ENCODE measurements around the gene TMEM123. TPM values are rescaled to one million over a fixed set of nuclear protein-coding genes. Genes with fewer than 3 reads are reported as not detected.

TMEM123 gene
- total RNA-seq = 100 to 1,000 TPM; 177 to 189 (median 187) TPM

- peak; percentile 86 for DNase-seq
- H3K36me3 Mint-ChIP-seq (ENCODE audit: insufficient read depth) = peaks cover 17% of the 10 kb centered on the region
- peaks cover 73% of the 10 kb centered on the region for H3K4me1 Mint-ChIP-seq (ENCODE audit: low read depth)
- ATAC-seq = peak; percentile 66 to 67
- H3K9me3 Mint-ChIP-seq = no peaks in the 10 kb centered on the region
- peak within 1 kb of the TSS; percentile 91 for H3K4me3 Mint-ChIP-seq
- no peaks in the 10 kb centered on the region for H3K27me3 Mint-ChIP-seq (ENCODE audit: low read depth)
Observed at GRCh38 chr11:102452461-102453301, at the start of gene TMEM123. TMEM123 (minus strand) TSS chr11:102452765; CDS start chr11:102452623, 142 bp downstream.

GRCh38 chr11:102500829-102501228, 48.3 kb upstream of the TMEM123 start:
- H3K9me3 Mint-ChIP-seq = no peaks in the 10 kb centered on the region
- H3K4me1 Mint-ChIP-seq (ENCODE audit: low read depth) = no peaks in the 10 kb centered on the region
- ATAC-seq = no peak
- no peaks in the 10 kb centered on the region for H3K36me3 Mint-ChIP-seq (ENCODE audit: insufficient read depth)
- peaks cover 2% of the 10 kb centered on the region for H3K27me3 Mint-ChIP-seq (ENCODE audit: low read depth)
- no peak overlapping the region for H3K4me3 Mint-ChIP-seq
- DNase-seq = no peak

GRCh38 chr11:102499931-102500330, 47.4 kb upstream of the TMEM123 start:
- Mint-ChIP-seq H3K4me3 (no peak overlapping the region), H3K27me3 (ENCODE audit: low read depth) (peaks cover 5% of the 10 kb centered on the region), H3K4me1 (ENCODE audit: low read depth) (peaks cover 7% of the 10 kb centered on the region), H3K9me3 (no peaks in the 10 kb centered on the region), H3K36me3 (ENCODE audit: insufficient read depth) (no peaks in the 10 kb centered on the region)
- DNase-seq (no peak), ATAC-seq (no peak)

DNA sequence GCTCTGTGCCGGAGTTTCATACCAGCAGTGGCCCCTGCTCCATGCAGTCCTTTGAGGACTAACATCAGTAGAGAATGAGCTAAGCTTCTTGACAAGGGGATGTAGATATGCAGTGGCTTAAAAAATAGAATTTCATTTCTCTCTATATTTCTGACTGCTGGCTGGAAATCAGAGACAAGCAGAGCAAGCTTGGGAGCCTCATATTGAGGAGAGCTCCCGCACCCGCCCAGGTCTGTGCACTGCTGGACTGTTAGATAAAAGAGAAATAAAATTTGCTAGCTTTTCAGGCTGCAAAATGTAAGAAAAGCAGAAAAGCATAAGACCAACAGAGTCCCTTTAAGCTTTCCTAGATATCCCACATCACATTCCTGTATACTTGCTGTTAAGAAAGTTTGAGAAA, 46.6 kb upstream of the TMEM123 start:
- no peak for DNase-seq
- H3K4me1 Mint-ChIP-seq (ENCODE audit: low read depth) = peaks cover 7% of the 10 kb centered on the region
- peaks cover 5% of the 10 kb centered on the region for H3K27me3 Mint-ChIP-seq (ENCODE audit: low read depth)
- no peaks in the 10 kb centered on the region for H3K9me3 Mint-ChIP-seq
- no peak for ATAC-seq
- no peak overlapping the region for H3K4me3 Mint-ChIP-seq
- H3K36me3 Mint-ChIP-seq (ENCODE audit: insufficient read depth) = no peaks in the 10 kb centered on the region

DNA sequence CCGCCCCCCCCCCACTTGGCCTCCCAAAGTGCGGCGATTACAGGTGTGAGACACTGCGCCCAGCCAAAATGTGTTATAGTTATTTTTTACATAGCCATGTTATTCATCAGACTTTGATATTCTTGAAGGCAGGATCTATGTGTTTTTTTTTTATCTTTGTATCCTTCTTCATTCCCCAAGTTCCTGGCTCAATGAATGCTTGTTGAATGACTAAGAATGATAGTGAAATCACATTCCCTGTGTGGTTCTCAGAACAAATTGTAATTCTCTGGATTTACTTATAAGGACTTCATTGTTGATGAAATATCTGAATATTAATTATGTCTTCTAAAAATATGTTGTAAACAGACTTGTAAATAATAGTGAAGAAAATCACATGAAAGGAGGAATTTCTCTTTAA, 44.5 kb upstream of the TMEM123 start:
- no peak for ATAC-seq
- no peak overlapping the region for H3K4me3 Mint-ChIP-seq

GRCh38 chr11:102495161-102496042, 42.8 kb upstream of the TMEM123 start:
- Mint-ChIP-seq H3K36me3 (ENCODE audit: insufficient read depth) (no peaks in the 10 kb centered on the region), H3K27me3 (ENCODE audit: low read depth) (peaks cover 3% of the 10 kb centered on the region), H3K4me3 (no peak overlapping the region), H3K4me1 (ENCODE audit: low read depth) (peaks cover 12% of the 10 kb centered on the region), H3K9me3 (no peaks in the 10 kb centered on the region)
- peak; percentile 26 for DNase-seq
- peak; percentile 64 to 80 for ATAC-seq

More for the DNA sequence above, 44.5 kb upstream of the TMEM123 start:
- H3K4me1 Mint-ChIP-seq (ENCODE audit: low read depth) = peaks cover 11% of the 10 kb centered on the region
- H3K27me3 Mint-ChIP-seq (ENCODE audit: low read depth) = peaks cover 3% of the 10 kb centered on the region
- H3K36me3 Mint-ChIP-seq (ENCODE audit: insufficient read depth) = no peaks in the 10 kb centered on the region
- no peaks in the 10 kb centered on the region for H3K9me3 Mint-ChIP-seq
- DNase-seq = no peak

DNA sequence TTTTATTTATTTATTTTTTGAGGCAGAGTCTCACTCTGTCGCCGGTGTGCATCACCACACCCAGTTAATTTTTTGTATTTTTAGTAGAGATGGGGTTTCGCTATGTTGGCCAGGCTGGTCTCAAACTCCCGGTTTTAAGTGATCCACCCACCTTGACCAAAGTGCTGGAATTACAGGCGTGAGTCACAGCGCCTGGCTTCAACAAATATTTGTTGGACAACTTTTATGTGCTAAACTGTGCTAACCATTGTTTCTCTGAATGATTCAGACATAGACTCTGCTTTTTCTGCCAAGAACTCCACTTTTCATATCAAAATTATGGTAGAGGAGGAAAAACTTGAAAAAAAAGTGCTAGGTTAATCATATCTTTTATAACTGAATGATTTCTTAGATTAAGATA, 41.7 kb upstream of the TMEM123 start:
- DNase-seq (no peak), ATAC-seq (no peak)
- H3K36me3 Mint-ChIP-seq (ENCODE audit: insufficient read depth) = no peaks in the 10 kb centered on the region
- peaks cover 19% of the 10 kb centered on the region for H3K4me1 Mint-ChIP-seq (ENCODE audit: low read depth)
- no peak overlapping the region for H3K4me3 Mint-ChIP-seq
- H3K27me3 Mint-ChIP-seq (ENCODE audit: low read depth) = peaks cover 3% of the 10 kb centered on the region
- no peaks in the 10 kb centered on the region for H3K9me3 Mint-ChIP-seq

DNA sequence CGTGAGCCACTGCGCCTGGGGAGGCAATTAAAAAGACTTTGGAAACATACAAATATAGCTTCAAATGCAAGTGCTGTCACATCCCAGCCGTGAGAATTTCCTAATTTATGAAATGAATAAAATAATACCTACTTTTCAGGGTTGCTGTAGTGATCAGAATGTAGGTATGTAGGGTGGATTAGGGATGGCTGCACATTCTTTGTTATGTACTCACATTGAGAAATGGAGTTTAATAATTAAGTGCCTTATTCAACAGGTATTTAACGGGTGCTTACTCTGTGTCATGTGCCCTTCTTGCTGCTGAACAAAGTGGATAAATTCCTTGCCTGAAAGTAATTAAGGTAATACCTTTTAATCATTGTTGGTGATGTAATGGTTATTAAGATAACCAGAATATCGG, 41.0 kb upstream of the TMEM123 start:
- DNase-seq = no peak
- Mint-ChIP-seq H3K4me3 (no peak overlapping the region), H3K36me3 (ENCODE audit: insufficient read depth) (no peaks in the 10 kb centered on the region), H3K27me3 (ENCODE audit: low read depth) (peaks cover 3% of the 10 kb centered on the region), H3K4me1 (ENCODE audit: low read depth) (peaks cover 21% of the 10 kb centered on the region), H3K9me3 (no peaks in the 10 kb centered on the region)
- no peak for ATAC-seq

DNA sequence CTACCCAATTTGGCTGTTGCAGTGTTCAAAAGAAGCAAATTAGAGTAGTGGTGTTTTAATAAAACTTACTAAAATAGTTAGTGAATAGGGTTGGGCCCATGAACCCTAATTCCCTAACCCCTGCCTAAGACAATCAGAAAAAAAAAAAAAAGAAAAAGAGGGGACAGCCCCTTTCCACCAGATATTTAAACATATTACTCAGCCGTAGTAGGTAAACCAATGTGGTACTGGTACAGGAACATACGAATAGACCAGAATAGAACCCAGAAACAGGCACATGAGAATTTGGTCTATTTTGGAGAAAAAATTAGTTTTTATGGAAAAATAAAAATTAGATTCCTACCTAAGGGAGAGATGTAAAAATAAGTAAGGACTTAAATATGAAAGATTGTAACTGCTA, 39.4 kb upstream of the TMEM123 start:
- Mint-ChIP-seq H3K4me1 (ENCODE audit: low read depth) (peaks cover 29% of the 10 kb centered on the region), H3K27me3 (ENCODE audit: low read depth) (peaks cover 3% of the 10 kb centered on the region), H3K4me3 (no peak overlapping the region), H3K9me3 (no peaks in the 10 kb centered on the region), H3K36me3 (ENCODE audit: insufficient read depth) (no peaks in the 10 kb centered on the region)
- DNase-seq (no peak), ATAC-seq (no peak)

GRCh38 chr11:102489186-102490145, 36.9 kb upstream of the TMEM123 start:
- no peak for DNase-seq
- Mint-ChIP-seq H3K27me3 (ENCODE audit: low read depth) (no peaks in the 10 kb centered on the region), H3K4me1 (ENCODE audit: low read depth) (peaks cover 22% of the 10 kb centered on the region), H3K36me3 (ENCODE audit: insufficient read depth) (no peaks in the 10 kb centered on the region), H3K4me3 (no peak overlapping the region), H3K9me3 (no peaks in the 10 kb centered on the region)
- ATAC-seq = no peak

- no peak for DNase-seq
- Mint-ChIP-seq H3K27me3 (ENCODE audit: low read depth) (no peaks in the 10 kb centered on the region), H3K4me3 (no peak overlapping the region), H3K9me3 (no peaks in the 10 kb centered on the region), H3K36me3 (ENCODE audit: insufficient read depth) (no peaks in the 10 kb centered on the region), H3K4me1 (ENCODE audit: low read depth) (peaks cover 22% of the 10 kb centered on the region)
- ATAC-seq = peak in 1 of 2 donors; percentile 32
Observed at GRCh38 chr11:102488208-102488607, 35.6 kb upstream of the TMEM123 start.

DNA sequence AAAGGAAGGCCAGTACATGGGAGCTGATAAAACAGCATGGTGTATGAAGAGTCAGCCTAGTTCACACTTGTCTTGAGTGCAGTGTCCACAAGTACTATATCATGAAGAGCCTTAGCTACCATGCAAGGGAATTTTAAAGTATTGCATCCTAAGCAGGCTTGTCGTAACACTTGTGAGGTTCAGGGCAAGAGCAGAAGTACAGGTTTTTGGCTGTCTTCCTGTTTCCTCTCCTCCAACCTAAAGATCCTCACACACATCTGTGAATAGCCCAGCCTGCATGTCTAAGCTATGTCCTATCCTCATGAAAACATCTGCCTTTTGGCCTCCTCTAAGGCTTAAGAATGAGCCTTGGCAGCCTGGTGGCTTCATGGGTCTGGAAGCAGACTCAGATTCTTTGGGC, 34.6 kb upstream of the TMEM123 start:
- Mint-ChIP-seq H3K27me3 (ENCODE audit: low read depth) (no peaks in the 10 kb centered on the region), H3K4me3 (no peak overlapping the region), H3K4me1 (ENCODE audit: low read depth) (peaks cover 20% of the 10 kb centered on the region), H3K36me3 (ENCODE audit: insufficient read depth) (no peaks in the 10 kb centered on the region), H3K9me3 (no peaks in the 10 kb centered on the region)
- no peak for DNase-seq
- ATAC-seq = no peak

DNA sequence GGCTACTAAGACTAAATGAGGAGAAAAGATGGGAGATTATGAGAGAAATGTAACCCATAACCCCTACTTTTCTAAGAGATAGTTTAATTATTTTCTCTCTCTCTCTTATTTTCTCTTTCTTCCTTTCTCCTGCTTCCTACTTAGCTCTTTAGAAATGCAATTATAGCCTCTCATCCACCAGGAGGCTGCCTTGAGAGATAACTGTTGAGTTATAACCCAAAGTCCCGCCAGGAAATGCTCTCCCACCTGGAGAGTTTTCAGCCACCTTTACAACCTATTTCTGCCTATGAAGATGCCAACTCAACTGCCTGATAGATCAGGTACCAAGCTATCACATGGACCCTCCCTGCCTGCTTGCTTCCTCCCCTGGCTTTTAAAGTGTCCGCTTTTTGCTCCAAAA, 34.0 kb upstream of the TMEM123 start:
- Mint-ChIP-seq H3K27me3 (ENCODE audit: low read depth) (no peaks in the 10 kb centered on the region), H3K4me3 (no peak overlapping the region)

More for the DNA sequence above, 34.0 kb upstream of the TMEM123 start:
- peaks cover 17% of the 10 kb centered on the region for H3K4me1 Mint-ChIP-seq (ENCODE audit: low read depth)
- ATAC-seq (no peak), DNase-seq (no peak)
- H3K9me3 Mint-ChIP-seq = no peaks in the 10 kb centered on the region
- no peaks in the 10 kb centered on the region for H3K36me3 Mint-ChIP-seq (ENCODE audit: insufficient read depth)

Data from activated T-cell treated with anti-CD3 and anti-CD28 coated beads, Interleukin-2, amount 50 U/mL, for 4 hours (primary cell).